Forelimb muscle (tissue), 1 donor: ENCODE results near the gene PELI2. TPM values are rescaled to one million over a fixed set of nuclear protein-coding genes. Genes with fewer than 3 reads are reported as not detected.

Experiments
- DNase-seq: peaks from one replicate; pipeline ENCODE4 v3.0.0-alpha.2; 2013; ENCODE audit warnings: low read depth
- polyA plus RNA-seq: library from polyadenylated mRNA; unstranded; fragments of 120-200 nt; gene quantifications from one replicate; pipeline ENCODE4 v1.2.1, GENCODE V29; 2013; ENCODE audit not compliant: insufficient read length

The PELI2 gene
- polyA plus RNA-seq, 1 donor = 3.7 TPM

- no peak for DNase-seq
These were observed 224.3 kb downstream of the PELI2 start for GRCh38 chr14:56342494-56342942.

- DNase-seq = no peak
These were observed 231.7 kb downstream of the PELI2 start for GRCh38 chr14:56349960-56350359.
